ENCODE measurements around the gene DNAJC15. TPM values are rescaled to one million over a fixed set of nuclear protein-coding genes. Genes with fewer than 3 reads are reported as not detected.

Gene DNAJC15
- polyA plus RNA-seq, 3 donors = 8.3 to 31.1 (median 22.0) TPM

DNA sequence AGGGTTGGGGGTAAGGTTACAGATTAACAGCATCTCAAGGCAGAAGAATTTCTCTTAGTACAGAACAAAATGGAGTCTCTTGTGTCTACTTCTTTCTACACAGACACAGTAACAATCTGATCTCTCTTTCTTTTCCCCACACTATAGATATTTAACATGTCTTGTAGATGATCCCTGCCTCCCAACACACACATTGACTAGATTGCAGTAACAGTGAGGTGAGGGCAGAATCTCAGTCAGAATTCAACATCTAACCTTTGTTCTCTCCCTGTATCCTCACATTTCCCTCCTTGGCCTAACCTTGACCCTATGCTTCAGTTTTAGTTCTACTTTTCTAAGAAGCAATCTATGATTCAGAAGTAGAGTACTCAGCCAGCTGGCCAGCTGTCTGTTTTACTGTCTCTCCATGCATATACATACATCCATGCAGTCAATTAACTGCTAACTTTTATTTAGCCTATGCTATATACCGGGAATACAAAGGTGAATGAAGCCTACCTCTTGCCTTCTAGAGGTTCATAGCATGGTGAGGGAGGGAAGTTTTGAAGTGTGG, 18.1 kb downstream of the DNAJC15 start:
- H3K27me3 ChIP-seq (ENCODE audit: control insufficient read depth in 2 of 2, insufficient read depth in 2 of 2, low read length in 2 of 2) = no peaks in the 10 kb centered on the region
- no peak overlapping the region for H2AFZ ChIP-seq (ENCODE audit: insufficient read depth, low read depth, low read length, poor library complexity, severe bottlenecking)
- intact Hi-C loops (cut with micrococcal nuclease) = loop anchor here (10.0 kb wide), 1 partner anchor 47 kb away; the partner anchor contains the start of gene EPSTI1 (in 2 of the 2)
- H3K4me1 Mint-ChIP-seq = peaks cover 60% of the 10 kb centered on the region
- peak overlapping the region in 2 of 7 donors; percentile 50 to 78 for H3K27ac Mint-ChIP-seq
- H3K36me3 ChIP-seq (replicated peaks in 1 of 2; ENCODE audit: control insufficient read depth in 1 of 2, insufficient read depth in 2 of 2, low read length in 2 of 2) = peaks cover 0 to 14% of the 10 kb centered on the region in 2 donors
- no peak overlapping the region for H3K4me2 ChIP-seq (replicated peaks; ENCODE audit: extremely low read depth, low read length, poor library complexity, severe bottlenecking)
- no peak overlapping the region for H3K4me3 Mint-ChIP-seq
- no peak for DNase-seq
- H3K27me3 Mint-ChIP-seq (ENCODE audit: low read depth in 3 of 3) = no peaks in the 10 kb centered on the region
- no peaks in the 10 kb centered on the region for H3K9me3 ChIP-seq (replicated peaks in 1 of 2; ENCODE audit: control insufficient read depth in 1 of 2, insufficient read depth in 1 of 2, low read length in 2 of 2)
- TF ChIP-seq, protein P1, sequence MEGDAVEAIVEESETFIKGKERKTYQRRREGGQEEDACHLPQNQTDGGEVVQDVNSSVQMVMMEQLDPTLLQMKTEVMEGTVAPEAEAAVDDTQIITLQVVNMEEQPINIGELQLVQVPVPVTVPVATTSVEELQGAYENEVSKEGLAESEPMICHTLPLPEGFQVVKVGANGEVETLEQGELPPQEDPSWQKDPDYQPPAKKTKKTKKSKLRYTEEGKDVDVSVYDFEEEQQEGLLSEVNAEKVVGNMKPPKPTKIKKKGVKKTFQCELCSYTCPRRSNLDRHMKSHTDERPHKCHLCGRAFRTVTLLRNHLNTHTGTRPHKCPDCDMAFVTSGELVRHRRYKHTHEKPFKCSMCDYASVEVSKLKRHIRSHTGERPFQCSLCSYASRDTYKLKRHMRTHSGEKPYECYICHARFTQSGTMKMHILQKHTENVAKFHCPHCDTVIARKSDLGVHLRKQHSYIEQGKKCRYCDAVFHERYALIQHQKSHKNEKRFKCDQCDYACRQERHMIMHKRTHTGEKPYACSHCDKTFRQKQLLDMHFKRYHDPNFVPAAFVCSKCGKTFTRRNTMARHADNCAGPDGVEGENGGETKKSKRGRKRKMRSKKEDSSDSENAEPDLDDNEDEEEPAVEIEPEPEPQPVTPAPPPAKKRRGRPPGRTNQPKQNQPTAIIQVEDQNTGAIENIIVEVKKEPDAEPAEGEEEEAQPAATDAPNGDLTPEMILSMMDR (IDR thresholded peaks at IDR 0.05) = no peak
- peaks cover 1% of the 10 kb centered on the region for H4K20me1 ChIP-seq (ENCODE audit: insufficient read depth, low read length)
- H3K4me3 ChIP-seq (replicated peaks in 1 of 3; ENCODE audit: low read depth in 2 of 3, low read length in 3 of 3) = no peak overlapping the region
- H3K9me3 Mint-ChIP-seq = no peaks in the 10 kb centered on the region
- no peak overlapping the region for H3K9ac ChIP-seq (ENCODE audit: insufficient read depth, low read length, poor library complexity, severe bottlenecking)
- no CpG with 5 or more reads among the region's 1 CpG for WGBS (ENCODE audit: insufficient coverage)
- peaks cover 27 to 31% of the 10 kb centered on the region in 2 donors for H3K36me3 Mint-ChIP-seq
- H3K79me2 ChIP-seq (ENCODE audit: insufficient read depth, low read length) = peaks cover 81% of the 10 kb centered on the region
- no peak overlapping the region for H3K27ac ChIP-seq (ENCODE audit: low read depth in 1 of 2, low read length in 2 of 2)
- peaks cover 15 to 36% of the 10 kb centered on the region in 2 donors for H3K4me1 ChIP-seq (ENCODE audit: control insufficient read depth in 1 of 2, insufficient read depth in 2 of 2, low read length in 2 of 2)

DNA sequence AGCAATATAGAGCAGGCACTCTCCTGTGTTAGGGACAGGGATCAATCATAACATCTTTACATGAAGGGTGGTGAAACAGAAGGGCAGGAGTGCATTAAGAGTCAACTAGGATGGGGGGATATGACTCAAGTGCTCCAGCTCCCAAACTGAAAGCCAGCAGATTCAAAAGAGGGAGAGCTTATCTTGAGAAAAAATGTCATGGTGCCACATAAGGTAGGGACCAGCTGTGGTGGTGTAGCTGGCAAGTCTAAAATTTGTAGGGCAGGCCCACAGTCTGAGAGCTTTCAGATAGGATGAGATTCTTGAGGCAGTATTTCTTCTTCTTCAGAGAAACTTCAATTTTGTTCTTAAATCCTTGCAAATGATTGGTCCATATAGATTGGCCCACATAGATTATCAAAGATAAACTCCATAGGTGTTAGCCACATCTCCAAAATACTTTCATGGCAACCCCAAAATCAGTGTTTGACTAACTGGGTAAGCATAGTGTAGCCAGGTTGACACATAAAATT, 19.1 kb downstream of the DNAJC15 start:
- H3K9me3 Mint-ChIP-seq = no peaks in the 10 kb centered on the region
- peaks cover 81% of the 10 kb centered on the region for H3K79me2 ChIP-seq (ENCODE audit: insufficient read depth, low read length)
- H4K20me1 ChIP-seq (ENCODE audit: insufficient read depth, low read length) = no peaks in the 10 kb centered on the region
- H3K4me1 ChIP-seq (ENCODE audit: control insufficient read depth in 1 of 2, insufficient read depth in 2 of 2, low read length in 2 of 2) = peaks cover 15 to 44% of the 10 kb centered on the region in 2 donors
- no peak overlapping the region for H3K9ac ChIP-seq (ENCODE audit: insufficient read depth, low read length, poor library complexity, severe bottlenecking)
- H3K4me3 Mint-ChIP-seq = no peak overlapping the region
- H3K36me3 Mint-ChIP-seq = peaks cover 30 to 31% of the 10 kb centered on the region in 2 donors
- H3K4me2 ChIP-seq (replicated peaks; ENCODE audit: extremely low read depth, low read length, poor library complexity, severe bottlenecking) = no peak overlapping the region
- no peaks in the 10 kb centered on the region for H3K27me3 Mint-ChIP-seq (ENCODE audit: low read depth in 3 of 3)
- H3K9me3 ChIP-seq (replicated peaks in 1 of 2; ENCODE audit: control insufficient read depth in 1 of 2, insufficient read depth in 1 of 2, low read length in 2 of 2) = no peaks in the 10 kb centered on the region
- peaks cover 0 to 8% of the 10 kb centered on the region in 2 donors for H3K36me3 ChIP-seq (replicated peaks in 1 of 2; ENCODE audit: control insufficient read depth in 1 of 2, insufficient read depth in 2 of 2, low read length in 2 of 2)
- no peak overlapping the region for H2AFZ ChIP-seq (ENCODE audit: insufficient read depth, low read depth, low read length, poor library complexity, severe bottlenecking)
- no peaks in the 10 kb centered on the region for H3K27me3 ChIP-seq (ENCODE audit: control insufficient read depth in 2 of 2, insufficient read depth in 2 of 2, low read length in 2 of 2)
- TF ChIP-seq, protein P1 (IDR thresholded peaks at IDR 0.05) = no peak
- DNase-seq = no peak
- H3K4me3 ChIP-seq (replicated peaks in 1 of 3; ENCODE audit: low read depth in 2 of 3, low read length in 3 of 3) = no peak overlapping the region
- peak overlapping the region in 1 of 7 donors; percentile 20 for H3K27ac Mint-ChIP-seq
- H3K27ac ChIP-seq (ENCODE audit: low read depth in 1 of 2, low read length in 2 of 2) = no peak overlapping the region
- peaks cover 64% of the 10 kb centered on the region for H3K4me1 Mint-ChIP-seq
- intact Hi-C loops (cut with micrococcal nuclease) = loop anchor here (10.0 kb wide), 1 partner anchor 48 kb away; the partner anchor contains the start of gene EPSTI1 (in 2 of the 2)
